ENCODE measurements around the gene MCF2L.

Gene MCF2L

DNA sequence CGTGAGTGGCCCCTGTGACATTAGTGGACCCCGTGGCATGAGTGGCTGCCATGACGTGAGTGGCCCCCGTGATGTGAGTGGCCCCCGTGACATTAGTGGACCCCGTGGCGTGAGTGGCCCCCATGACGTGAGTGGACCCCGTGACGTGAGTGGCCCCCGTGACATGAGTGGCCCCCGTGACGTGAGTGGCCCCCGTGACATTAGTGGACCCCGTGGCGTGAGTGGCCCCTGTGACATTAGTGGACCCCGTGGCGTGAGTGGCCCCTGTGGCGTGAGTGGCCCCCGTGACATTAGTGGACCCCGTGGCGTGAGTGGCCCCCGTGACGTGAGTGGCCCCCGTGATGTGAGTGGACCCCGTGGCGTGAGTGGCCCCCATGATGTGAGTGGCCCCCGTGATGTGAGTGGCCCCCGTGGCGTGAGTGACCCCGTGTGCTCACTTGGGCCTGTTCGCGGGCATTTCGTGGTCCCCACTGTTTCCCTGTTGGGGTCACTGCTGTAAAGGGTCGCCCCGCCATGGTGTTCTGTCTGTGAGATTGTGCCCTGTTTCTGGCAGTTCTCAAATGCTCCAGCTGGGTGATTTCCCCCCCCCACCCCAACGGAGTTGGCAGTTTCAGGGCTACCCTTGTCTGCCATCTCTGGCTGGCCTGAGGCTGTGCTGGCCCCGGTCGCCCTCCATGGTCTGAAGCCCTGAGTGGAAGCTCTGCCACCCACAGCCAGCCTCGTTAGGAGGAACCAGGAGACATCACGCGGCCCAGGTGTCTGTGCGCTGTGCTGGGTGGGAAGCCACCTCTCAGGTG is 64.2 kb downstream of the MCF2L start:
- no peak for DNase-seq

DNA sequence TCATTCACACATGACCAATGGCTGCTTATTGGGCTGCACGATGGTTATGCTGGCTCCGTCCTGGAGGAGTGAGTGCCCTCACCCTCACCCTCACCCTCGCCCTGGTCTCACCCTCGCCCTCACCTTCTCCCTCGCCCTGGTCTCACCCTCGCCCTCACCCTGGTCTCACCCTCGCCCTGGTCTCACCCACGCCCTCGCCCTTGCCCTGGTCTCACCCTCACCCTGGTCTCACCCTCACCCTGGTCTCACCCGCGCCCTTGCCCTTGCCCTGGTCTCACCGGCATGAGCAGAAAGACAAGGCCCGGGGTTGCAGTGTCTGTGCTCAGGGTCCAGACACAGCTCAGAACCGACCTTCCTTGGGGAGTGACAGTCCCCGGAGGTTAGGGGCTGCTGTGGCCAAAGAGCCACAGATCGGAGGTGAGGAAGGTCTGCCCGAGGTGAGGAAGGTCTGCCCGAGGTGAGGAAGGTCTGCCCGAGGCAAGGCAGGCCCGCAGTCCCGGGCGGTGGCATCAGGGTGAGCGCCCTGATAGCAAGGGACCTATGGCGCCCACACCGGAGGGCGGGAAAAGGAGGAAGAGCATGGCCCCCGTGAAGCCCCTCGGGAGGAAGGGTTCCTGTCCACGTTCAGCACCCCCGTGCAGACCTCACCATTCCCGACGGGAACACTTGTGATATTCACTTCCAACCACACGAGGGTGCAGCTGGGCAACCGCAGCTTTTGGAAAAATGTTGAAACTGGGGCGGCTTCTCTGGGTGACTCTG is 65.6 kb downstream of the MCF2L start:
- DNase-seq: no peak

DNA sequence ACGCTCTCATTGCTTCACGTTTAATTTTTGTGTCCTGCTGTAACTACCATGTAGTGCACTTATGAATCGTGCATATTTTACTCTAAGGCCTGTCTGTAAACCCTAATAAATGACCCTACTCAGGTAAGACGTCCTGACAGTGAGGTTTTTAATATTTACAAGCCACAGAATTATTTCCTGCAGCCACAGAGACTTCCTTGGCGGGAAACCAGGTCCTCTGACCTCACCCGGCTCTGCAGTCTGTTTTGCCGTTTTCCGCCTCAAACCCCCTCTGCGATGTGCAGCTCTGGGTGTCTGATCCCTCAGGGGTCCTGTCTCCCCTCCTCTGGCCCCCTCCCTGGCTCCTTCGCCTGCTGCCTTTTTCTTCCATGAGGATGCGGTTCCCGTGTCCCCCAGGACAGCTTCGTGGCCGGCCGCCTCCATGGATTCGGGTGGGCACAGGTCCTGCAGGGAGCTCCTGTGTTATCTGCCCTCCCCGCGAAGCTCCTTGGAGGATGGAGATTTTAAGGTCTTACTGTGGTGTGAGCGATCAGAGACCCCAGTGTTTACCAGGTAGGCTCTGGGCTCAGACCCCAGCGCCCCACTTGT is 66.3 kb downstream of the MCF2L start:
- no peak for DNase-seq

- no peak for DNase-seq
These were observed 67.4 kb downstream of the MCF2L start for GRCh38 chr13:113036401-113036800.

DNA sequence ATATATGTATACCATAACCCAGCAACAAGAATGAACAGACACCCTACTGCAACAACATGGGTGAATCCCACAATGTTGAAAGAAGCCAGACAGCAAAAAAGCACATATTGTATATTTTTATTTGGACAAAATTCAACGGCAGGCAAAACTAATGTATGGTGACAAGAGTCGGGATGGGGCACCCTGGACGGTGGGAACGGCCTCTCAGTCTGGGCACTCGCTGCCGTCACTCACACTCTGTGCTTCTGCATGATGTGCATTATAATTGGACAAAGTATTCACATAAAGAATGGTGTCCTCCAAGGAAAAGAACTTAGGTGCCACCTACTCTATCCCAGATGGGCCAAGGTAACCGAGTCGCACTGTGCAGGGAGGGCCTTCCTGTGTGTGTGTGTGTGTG is 71.0 kb downstream of the MCF2L start:
- no peak for DNase-seq

DNA sequence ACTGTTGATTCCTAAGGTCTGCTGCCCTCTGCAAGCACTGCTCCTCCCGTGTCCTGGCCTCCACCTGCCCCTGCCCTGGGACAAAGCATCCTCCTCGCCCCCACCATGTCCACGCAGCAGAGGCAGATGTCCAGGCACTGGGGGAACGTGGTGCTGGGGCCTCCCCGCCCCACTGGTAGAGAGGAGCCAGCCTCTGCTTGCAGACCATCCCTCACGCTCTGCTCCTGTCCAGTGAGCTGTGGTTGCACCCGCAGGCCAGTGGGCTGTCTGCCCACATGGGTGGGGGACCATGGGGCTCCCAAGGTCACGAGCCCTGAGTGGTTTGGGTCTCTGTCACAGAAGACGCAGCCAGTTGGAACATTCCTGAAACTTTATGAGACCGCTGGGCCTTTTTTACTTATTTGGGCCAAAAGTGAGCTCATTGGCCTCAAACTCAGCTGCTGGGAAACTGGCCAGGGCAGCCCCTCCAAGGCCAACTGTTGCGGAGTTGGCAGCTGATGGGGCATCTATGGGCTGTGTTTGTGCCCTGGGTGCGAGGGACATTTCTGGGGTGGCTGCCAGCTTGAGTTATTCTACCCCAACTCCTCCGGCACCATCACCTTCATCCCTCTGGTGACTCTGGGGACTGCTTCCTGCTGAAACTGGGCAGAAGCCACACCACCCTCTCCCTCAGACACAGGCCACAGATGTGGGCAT is 71.7 kb downstream of the MCF2L start:
- no peak for DNase-seq

DNA sequence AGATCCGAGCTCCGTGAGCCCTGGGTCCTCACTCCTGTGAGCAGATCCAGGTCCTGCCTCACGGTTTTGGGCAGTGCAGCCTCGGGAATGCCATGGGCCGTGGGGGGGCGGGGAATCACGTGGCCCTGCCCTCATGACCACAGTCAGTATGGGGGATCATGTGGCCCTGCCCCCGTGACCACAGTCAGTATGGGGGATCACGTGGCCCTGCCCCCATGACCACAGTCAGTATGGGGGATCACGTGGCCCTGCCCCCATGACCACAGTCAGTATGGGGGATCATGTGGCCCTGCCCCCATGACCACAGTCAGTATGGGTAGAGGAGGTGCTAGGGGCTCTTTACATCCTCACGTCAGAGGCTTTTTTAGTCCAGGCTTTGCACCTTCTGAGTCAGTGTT is 72.3 kb downstream of the MCF2L start:
- DNase-seq: no peak

DNA sequence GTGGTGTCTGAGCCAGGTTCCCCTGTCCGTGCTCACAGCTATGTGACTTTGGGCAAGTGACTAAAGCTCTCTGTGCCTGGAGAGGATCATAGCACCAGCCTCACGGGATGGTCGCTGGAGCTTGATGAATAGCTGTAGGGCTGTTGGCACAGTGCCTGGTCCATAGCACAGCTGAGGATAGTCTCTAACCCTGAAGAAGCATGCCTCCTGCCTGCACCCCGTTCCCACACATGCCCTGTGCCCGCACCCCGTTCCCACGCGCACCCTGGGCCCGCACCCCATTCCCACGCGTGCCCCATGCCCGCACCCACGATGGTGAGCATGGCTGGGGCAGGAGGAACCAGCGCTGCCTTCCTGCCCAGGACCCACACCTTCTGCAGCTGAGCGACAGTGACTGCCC is 72.9 kb downstream of the MCF2L start:
- no peak for DNase-seq

- no peak for DNase-seq
These were observed 73.4 kb downstream of the MCF2L start for GRCh38 chr13:113042456-113042855.

- no peak for DNase-seq
These were observed 74.1 kb downstream of the MCF2L start for GRCh38 chr13:113043001-113043630.

DNA sequence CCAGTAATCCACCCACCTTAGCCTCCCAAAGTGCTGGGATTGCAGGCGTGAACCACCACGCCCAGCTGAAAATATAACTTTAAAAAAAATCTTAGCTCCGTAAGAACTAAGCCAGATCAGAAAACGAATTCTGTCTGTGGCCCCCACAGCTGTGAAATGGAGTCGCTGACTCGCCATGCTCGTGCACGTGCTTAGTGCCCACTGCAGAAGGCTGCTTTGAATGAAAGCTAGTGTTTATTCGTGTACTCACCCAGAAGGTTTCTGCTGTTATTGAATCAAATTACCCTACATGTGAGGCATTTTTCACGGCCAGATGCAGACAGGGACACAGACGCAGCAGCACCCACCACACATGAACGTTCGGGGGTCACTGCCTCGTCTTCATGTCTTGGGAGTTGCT is 74.9 kb downstream of the MCF2L start:
- no peak for DNase-seq

DNA sequence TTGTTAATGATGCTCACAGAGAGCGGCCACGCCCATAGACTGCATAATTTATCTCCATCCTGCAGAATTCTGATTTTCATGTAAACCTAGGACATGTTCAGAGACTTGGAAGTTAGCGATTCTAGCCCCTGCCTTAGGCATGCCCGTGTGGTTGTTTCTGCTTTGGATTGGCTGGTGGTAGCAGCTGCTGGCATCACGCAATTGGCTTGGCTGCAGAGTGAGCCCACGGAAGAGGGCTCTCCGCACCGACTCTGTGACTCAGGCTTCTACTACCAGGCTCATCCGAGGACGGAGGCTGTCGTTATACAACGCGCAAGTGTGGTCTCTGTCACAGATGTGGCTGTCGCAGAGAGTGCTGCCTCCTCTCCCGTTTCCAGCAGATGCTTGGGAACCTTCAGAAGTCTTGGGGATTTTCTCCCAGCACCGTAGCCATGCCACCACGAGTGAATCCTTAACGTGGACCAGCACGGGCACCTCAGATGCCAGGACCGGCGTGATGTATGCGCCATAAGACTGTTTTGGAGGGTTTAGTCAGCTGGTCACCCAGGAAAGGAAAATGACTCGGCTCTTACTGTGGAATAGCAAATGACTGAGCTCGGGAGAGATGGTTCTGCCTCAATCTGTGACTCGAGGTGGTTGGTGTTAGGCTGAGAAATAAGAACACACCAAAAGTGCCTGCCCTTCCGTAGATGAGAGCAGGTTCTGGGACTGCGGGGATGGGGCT is 75.5 kb downstream of the MCF2L start:
- DNase-seq: no peak

- no peak for DNase-seq
These were observed 76.5 kb downstream of the MCF2L start for GRCh38 chr13:113045251-113046127.

- no peak for DNase-seq
These were observed 77.3 kb downstream of the MCF2L start for GRCh38 chr13:113046128-113046882.

DNA sequence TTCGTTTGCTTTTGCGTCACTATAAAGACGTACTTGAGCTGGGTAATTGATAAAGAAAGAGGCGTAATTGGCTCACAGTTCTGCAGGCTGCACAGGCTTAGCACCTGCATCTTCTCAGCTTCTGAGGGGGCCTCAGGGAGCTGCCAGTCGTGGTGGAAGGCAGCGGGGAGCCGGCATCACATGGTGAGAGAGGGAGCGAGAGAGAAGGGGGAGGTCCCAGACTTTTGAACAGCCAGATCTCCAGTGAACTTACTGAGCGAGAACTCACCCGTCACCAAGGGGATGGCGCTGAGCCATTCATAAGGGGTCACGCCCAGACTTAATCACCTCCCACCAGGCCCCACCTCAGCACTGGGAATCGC is 77.8 kb downstream of the MCF2L start:
- no peak for DNase-seq

- DNase-seq: no peak
These were observed 78.6 kb downstream of the MCF2L start for GRCh38 chr13:113047587-113047986.

GRCh38 chr13:113048766-113049165 is 79.8 kb downstream of the MCF2L start:
- DNase-seq: no peak

- no peak for DNase-seq
These were observed 80.5 kb downstream of the MCF2L start for GRCh38 chr13:113049521-113049941.

DNA sequence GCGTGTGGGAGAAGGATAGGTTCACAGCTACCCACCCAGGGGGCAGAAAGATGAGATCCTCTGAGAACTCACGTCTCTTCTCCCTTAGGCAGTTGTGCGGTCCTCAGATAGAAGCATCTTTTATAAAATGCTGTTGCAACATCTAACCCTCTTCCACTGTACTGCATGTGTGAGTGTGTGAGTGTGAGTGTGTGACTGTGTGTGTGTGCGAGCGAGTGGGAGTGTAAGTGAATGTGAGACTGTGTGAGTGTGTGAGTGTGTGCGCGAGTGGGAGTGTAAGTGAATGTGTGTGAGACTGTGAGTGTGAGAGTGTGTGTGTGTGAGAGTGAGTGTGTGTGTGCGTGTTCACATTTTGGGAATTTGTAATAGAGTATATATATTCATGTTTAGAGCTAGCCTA is 81.0 kb downstream of the MCF2L start:
- DNase-seq: no peak

- no peak for DNase-seq
These were observed 81.9 kb downstream of the MCF2L start for GRCh38 chr13:113050734-113051431.
